NCI-H187 treated with DMSO at 0.1 percent for 48 hours (cell line): ENCODE measurements around the gene NR4A2.
"Not testable (repeated sequence)": the region's sequence is repeated elsewhere in the genome, so short reads cannot be mapped to it uniquely, and the experiment has no call there.

Source experiments
- DNase-seq: peaks from one replicate; lab custom pipeline; 2025; lab: John Stamatoyannopoulos, UW

Gene NR4A2

DNA sequence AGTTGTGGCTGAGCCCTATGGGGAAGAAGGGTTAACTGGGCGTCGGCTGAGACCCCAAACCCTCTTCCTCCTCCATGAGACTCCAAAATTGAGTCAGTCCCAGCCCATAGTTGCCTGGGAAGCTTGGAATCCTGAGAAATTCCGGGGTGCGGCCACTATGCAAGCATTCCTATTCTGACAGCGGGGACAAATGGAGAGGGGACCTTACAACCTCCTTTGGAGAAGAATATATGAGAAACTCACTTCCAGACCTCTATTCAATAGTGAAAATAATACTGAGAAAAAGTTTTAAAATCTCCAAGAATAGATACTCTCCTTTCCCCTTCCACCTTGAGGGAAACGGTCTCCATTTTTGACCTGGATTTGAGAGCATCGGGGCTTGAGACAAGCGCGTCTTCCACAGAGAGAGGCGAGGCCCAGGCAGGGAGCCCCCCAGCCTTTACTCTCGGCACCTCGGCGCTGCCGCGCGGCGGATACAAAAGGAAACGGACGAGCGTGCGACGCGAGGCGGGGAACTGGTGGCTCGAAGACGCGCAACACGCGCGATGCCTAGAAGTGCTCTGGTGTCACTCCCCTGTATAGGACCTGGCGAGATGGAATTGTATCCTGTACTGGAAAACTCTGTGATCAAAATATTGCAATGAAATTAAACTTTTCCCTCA, 11.1 kb downstream of the NR4A2 start:
- no peak for DNase-seq

DNA sequence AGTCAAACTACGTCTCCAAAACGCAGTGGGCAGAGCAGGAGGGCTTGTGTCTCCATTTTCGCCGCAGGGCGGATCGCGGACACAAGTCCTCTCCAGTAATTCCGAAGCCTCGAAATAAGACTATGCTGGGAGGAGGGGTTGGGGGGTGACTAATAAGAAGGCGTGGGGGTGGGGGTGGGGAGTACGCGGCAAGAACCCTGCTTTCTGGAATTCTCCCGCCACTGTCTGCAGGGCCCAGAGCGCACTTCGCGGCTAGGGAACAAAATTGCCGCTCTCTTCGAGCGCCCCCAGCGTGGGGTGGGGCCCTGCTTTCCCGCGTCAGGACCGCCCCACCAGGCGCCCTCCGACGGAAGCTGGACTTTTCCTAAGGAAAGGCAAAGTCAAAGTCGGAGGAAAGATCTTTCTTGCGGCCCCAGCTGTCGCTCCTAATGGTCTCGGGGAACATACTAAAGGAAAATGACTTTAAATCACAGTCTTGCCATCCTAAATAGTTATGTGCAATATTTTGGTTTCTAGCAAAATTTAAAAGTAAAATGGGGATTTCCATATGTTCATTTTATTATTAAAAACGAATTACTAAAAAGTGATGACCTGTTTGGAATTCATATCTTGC, 11.9 kb downstream of the NR4A2 start:
- DNase-seq: no peak

- DNase-seq: no peak
Observed at GRCh38 chr2:156319811-156320485, 12.6 kb downstream of the NR4A2 start.

- no peak for DNase-seq
Observed at GRCh38 chr2:156317631-156318030, 14.9 kb downstream of the NR4A2 start.

DNA sequence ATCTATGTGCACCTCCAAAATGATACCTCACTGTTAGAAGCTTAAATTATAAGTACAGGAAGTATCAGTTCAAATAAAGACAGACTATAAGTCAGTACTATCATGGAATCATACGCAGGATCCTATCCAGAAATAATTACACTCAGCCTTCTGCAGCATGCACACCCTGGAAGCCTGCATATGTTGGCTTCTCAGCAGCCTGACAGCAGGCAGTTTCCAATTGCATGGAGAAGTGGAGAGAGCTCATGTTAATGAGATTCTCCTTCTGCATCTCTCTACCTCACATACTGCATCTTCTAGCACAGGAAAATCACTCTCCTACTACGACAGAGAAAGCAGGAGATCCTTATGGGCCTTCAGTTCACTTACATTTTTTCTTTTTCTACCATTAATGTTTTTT, 20.5 kb downstream of the NR4A2 start:
- no peak for DNase-seq

- DNase-seq: no peak
Observed at GRCh38 chr2:156310773-156311172, 21.7 kb downstream of the NR4A2 start.

GRCh38 chr2:156309917-156310316, 22.6 kb downstream of the NR4A2 start:
- no peak for DNase-seq

GRCh38 chr2:156309167-156309566, 23.4 kb downstream of the NR4A2 start:
- DNase-seq: no peak

- DNase-seq: no peak
Observed at GRCh38 chr2:156306821-156307220, 25.7 kb downstream of the NR4A2 start.

- no peak for DNase-seq
Observed at GRCh38 chr2:156305121-156305520, 27.4 kb downstream of the NR4A2 start.

- no peak for DNase-seq
Observed at GRCh38 chr2:156300337-156300736, 32.2 kb downstream of the NR4A2 start.

GRCh38 chr2:156294945-156295580, 37.5 kb downstream of the NR4A2 start:
- DNase-seq: no peak

GRCh38 chr2:156293382-156293781, 39.1 kb downstream of the NR4A2 start:
- DNase-seq: not testable (repeated sequence)

GRCh38 chr2:156279446-156280150, 52.9 kb downstream of the NR4A2 start:
- no peak for DNase-seq
